ENCODE data around the gene DLGAP1.

The DLGAP1 gene

GRCh38 chr18:3661989-3662388 lies 793.1 kb downstream of the DLGAP1 start:
- TF ChIP-seq ZNF274 (IDR thresholded peaks at IDR 0.05; ENCODE audit: low read depth, low read length): no peak
- no peak for TF ChIP-seq SUZ12 (IDR thresholded peaks at IDR 0.05; ENCODE audit: extremely low read depth, insufficient read depth, insufficient read length)
- TF ChIP-seq YY1 (IDR thresholded peaks at IDR 0.05; ENCODE audit: insufficient read depth, insufficient read length): no peak
- Histone ChIP-seq H3K27me3 (ENCODE audit: insufficient read depth, insufficient read length) (no peaks in the 10 kb centered on the region), H3K4me1 (ENCODE audit: insufficient read depth, insufficient read length) (no peaks in the 10 kb centered on the region), H3K9me3 (ENCODE audit: insufficient read depth, low read length) (peaks cover 5% of the 10 kb centered on the region; the same call in 1 of the 2 replicates), H3K9ac (ENCODE audit: insufficient read length, low read depth) (no peak overlapping the region), H3K36me3 (ENCODE audit: insufficient read depth, insufficient read length, low read length) (no peaks in the 10 kb centered on the region), H3K4me3 (ENCODE audit: insufficient read length, low read depth) (no peak overlapping the region)
- no peak for DNase-seq (ENCODE audit: low read depth, low spot score)

GRCh38 chr18:3660739-3661515 lies 794.2 kb downstream of the DLGAP1 start:
- H3K4me3 ChIP-seq (ENCODE audit: insufficient read length, low read depth): no peak overlapping the region
- H3K36me3 ChIP-seq (ENCODE audit: insufficient read depth, insufficient read length, low read length): no peaks in the 10 kb centered on the region
- H3K27me3 ChIP-seq (ENCODE audit: insufficient read depth, insufficient read length): no peaks in the 10 kb centered on the region
- TF ChIP-seq ZNF274 (IDR thresholded peaks at IDR 0.05; ENCODE audit: low read depth, low read length) (no peak), SUZ12 (IDR thresholded peaks at IDR 0.05; ENCODE audit: extremely low read depth, insufficient read depth, insufficient read length) (no peak), YY1 (IDR thresholded peaks at IDR 0.05; ENCODE audit: insufficient read depth, insufficient read length) (no peak)
- no peak overlapping the region for H3K9ac ChIP-seq (ENCODE audit: insufficient read length, low read depth)
- H3K9me3 ChIP-seq (ENCODE audit: insufficient read depth, low read length): peaks cover 5% of the 10 kb centered on the region; the same call in 1 of the 2 replicates
- no peak for DNase-seq (ENCODE audit: low read depth, low spot score)
- no peaks in the 10 kb centered on the region for H3K4me1 ChIP-seq (ENCODE audit: insufficient read depth, insufficient read length)

GRCh38 chr18:3658529-3658928 lies 796.6 kb downstream of the DLGAP1 start:
- Histone ChIP-seq H3K36me3 (ENCODE audit: insufficient read depth, insufficient read length, low read length) (no peaks in the 10 kb centered on the region), H3K9ac (ENCODE audit: insufficient read length, low read depth) (no peak overlapping the region), H3K27me3 (ENCODE audit: insufficient read depth, insufficient read length) (no peaks in the 10 kb centered on the region), H3K4me3 (ENCODE audit: insufficient read length, low read depth) (no peak overlapping the region), H3K4me1 (ENCODE audit: insufficient read depth, insufficient read length) (peaks cover 3% of the 10 kb centered on the region), H3K9me3 (ENCODE audit: insufficient read depth, low read length) (peaks cover 2% of the 10 kb centered on the region; the same call in 1 of the 2 replicates)
- DNase-seq (ENCODE audit: low read depth, low spot score): no peak
- TF ChIP-seq ZNF274 (IDR thresholded peaks at IDR 0.05; ENCODE audit: low read depth, low read length) (no peak), YY1 (IDR thresholded peaks at IDR 0.05; ENCODE audit: insufficient read depth, insufficient read length) (no peak), SUZ12 (IDR thresholded peaks at IDR 0.05; ENCODE audit: extremely low read depth, insufficient read depth, insufficient read length) (no peak)

GRCh38 chr18:3655254-3656050 lies 799.7 kb downstream of the DLGAP1 start:
- H3K27me3 ChIP-seq (ENCODE audit: insufficient read depth, insufficient read length): no peaks in the 10 kb centered on the region
- no peak overlapping the region for H3K4me3 ChIP-seq (ENCODE audit: insufficient read length, low read depth)
- peaks cover 3% of the 10 kb centered on the region for H3K4me1 ChIP-seq (ENCODE audit: insufficient read depth, insufficient read length)
- H3K9ac ChIP-seq (ENCODE audit: insufficient read length, low read depth): no peak overlapping the region
- H3K36me3 ChIP-seq (ENCODE audit: insufficient read depth, insufficient read length, low read length): no peaks in the 10 kb centered on the region
- no peaks in the 10 kb centered on the region for H3K9me3 ChIP-seq (ENCODE audit: insufficient read depth, low read length)
- TF ChIP-seq ZNF274 (IDR thresholded peaks at IDR 0.05; ENCODE audit: low read depth, low read length): no peak
- no peak for TF ChIP-seq SUZ12 (IDR thresholded peaks at IDR 0.05; ENCODE audit: extremely low read depth, insufficient read depth, insufficient read length)
- no peak for TF ChIP-seq YY1 (IDR thresholded peaks at IDR 0.05; ENCODE audit: insufficient read depth, insufficient read length)
- DNase-seq (ENCODE audit: low read depth, low spot score): no peak

GRCh38 chr18:3654442-3655253 lies 800.5 kb downstream of the DLGAP1 start:
- no peak overlapping the region for H3K4me3 ChIP-seq (ENCODE audit: insufficient read length, low read depth)

GRCh38 chr18:3653851-3654441 lies 801.2 kb downstream of the DLGAP1 start:
- Histone ChIP-seq H3K27me3 (ENCODE audit: insufficient read depth, insufficient read length) (no peaks in the 10 kb centered on the region), H3K4me1 (ENCODE audit: insufficient read depth, insufficient read length) (peaks cover 3% of the 10 kb centered on the region), H3K4me3 (ENCODE audit: insufficient read length, low read depth) (no peak overlapping the region), H3K36me3 (ENCODE audit: insufficient read depth, insufficient read length, low read length) (no peaks in the 10 kb centered on the region), H3K9ac (ENCODE audit: insufficient read length, low read depth) (no peak overlapping the region), H3K9me3 (ENCODE audit: insufficient read depth, low read length) (no peaks in the 10 kb centered on the region)
- TF ChIP-seq YY1 (IDR thresholded peaks at IDR 0.05; ENCODE audit: insufficient read depth, insufficient read length): no peak
- no peak for TF ChIP-seq SUZ12 (IDR thresholded peaks at IDR 0.05; ENCODE audit: extremely low read depth, insufficient read depth, insufficient read length)
- DNase-seq (ENCODE audit: low read depth, low spot score): no peak

More at GRCh38 chr18:3654442-3655253, 800.5 kb downstream of the DLGAP1 start:
- TF ChIP-seq ZNF274 (IDR thresholded peaks at IDR 0.05; ENCODE audit: low read depth, low read length): no peak
- TF ChIP-seq YY1 (IDR thresholded peaks at IDR 0.05; ENCODE audit: insufficient read depth, insufficient read length): no peak
- no peak for TF ChIP-seq SUZ12 (IDR thresholded peaks at IDR 0.05; ENCODE audit: extremely low read depth, insufficient read depth, insufficient read length)
- Histone ChIP-seq H3K4me1 (ENCODE audit: insufficient read depth, insufficient read length) (peaks cover 3% of the 10 kb centered on the region), H3K36me3 (ENCODE audit: insufficient read depth, insufficient read length, low read length) (no peaks in the 10 kb centered on the region), H3K27me3 (ENCODE audit: insufficient read depth, insufficient read length) (no peaks in the 10 kb centered on the region), H3K9ac (ENCODE audit: insufficient read length, low read depth) (no peak overlapping the region), H3K9me3 (ENCODE audit: insufficient read depth, low read length) (no peaks in the 10 kb centered on the region)
- DNase-seq (ENCODE audit: low read depth, low spot score): no peak
